Endothelial cell (in vitro differentiated cells): ENCODE data around the gene BACH2. TPM values are rescaled to one million over a fixed set of nuclear protein-coding genes. Genes with fewer than 3 reads are reported as not detected.

ENCODE experiments used
- DNase-seq: peaks from one replicate; pipeline ENCODE4 v3.0.0; 2021; ENCODE audit warnings: low spot score
- H3K27ac Mint-ChIP-seq: one replicate; pipeline ENCODE4 v1.8.0; 2021; ENCODE audit warnings: mixed read lengths, inconsistent platforms; ENCODE audit not compliant: unreplicated experiment
- H3K27me3 Mint-ChIP-seq: one replicate; pipeline ENCODE4 v1.8.0; 2021; ENCODE audit warnings: mild to moderate bottlenecking, moderate library complexity, mixed read lengths, inconsistent platforms; ENCODE audit not compliant: unreplicated experiment
- H3K36me3 Mint-ChIP-seq: one replicate; pipeline ENCODE4 v1.8.0; 2021; ENCODE audit warnings: mild to moderate bottlenecking, low read depth, mixed read lengths, inconsistent platforms; ENCODE audit not compliant: unreplicated experiment
- H3K4me1 Mint-ChIP-seq: one replicate; pipeline ENCODE4 v1.8.0; 2021; ENCODE audit warnings: mild to moderate bottlenecking, mixed read lengths, inconsistent platforms; ENCODE audit not compliant: unreplicated experiment
- H3K4me3 Mint-ChIP-seq: one replicate; pipeline ENCODE4 v1.8.0; 2021; ENCODE audit warnings: mild to moderate bottlenecking, mixed read lengths, inconsistent platforms; ENCODE audit not compliant: unreplicated experiment
- H3K9me3 Mint-ChIP-seq: one replicate; pipeline ENCODE4 v1.8.0; 2021; ENCODE audit warnings: mixed read lengths, inconsistent platforms; ENCODE audit not compliant: unreplicated experiment
- total RNA-seq: library from RNA; stranded (reverse); fragmentation: NEBNext Ultra II Directional; extraction: Animal tissue kit (Norgen Biotek cat#: 25700); gene quantifications from one replicate; pipeline ENCODE4 v1.2.1, GENCODE V29; 2021; ENCODE audit not compliant: unreplicated experiment
- TF ChIP-seq, protein P1 (sequence below): fragments of 200-600 bp; sonication (generic); IDR thresholded peaks from one replicate; pipeline ENCODE4 v1.5.0; 2021; ENCODE audit warnings: antibody characterized with exemption; ENCODE audit not compliant: unreplicated experiment

The BACH2 gene
- total RNA-seq, 1 donor from 2014 or later, result 3.9 TPM

DNA sequence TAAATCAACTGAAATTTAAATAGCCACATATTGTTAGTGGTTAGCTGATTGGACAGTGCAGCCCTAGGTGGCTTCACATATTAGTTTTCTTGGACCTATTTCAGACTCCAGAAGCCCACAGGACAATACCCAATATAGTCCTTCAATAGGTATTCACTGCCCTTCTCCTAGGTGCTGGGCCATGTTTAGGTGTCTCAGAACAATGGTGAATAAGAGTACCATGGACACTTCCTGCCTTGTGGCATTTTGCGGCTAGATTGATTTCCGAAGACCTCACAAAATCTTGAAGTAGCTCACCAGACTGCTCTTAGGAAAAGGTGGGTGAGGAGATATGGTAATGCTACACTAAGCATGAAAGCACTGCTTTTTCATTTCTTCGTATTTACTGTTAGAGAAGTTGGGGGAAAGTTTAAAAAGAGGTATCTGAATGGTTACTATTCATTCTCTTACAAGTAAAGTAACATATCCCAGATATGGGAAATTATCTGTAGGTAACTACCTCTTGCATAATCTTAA, 203.0 kb downstream of the BACH2 start:
- TF ChIP-seq, protein P1, sequence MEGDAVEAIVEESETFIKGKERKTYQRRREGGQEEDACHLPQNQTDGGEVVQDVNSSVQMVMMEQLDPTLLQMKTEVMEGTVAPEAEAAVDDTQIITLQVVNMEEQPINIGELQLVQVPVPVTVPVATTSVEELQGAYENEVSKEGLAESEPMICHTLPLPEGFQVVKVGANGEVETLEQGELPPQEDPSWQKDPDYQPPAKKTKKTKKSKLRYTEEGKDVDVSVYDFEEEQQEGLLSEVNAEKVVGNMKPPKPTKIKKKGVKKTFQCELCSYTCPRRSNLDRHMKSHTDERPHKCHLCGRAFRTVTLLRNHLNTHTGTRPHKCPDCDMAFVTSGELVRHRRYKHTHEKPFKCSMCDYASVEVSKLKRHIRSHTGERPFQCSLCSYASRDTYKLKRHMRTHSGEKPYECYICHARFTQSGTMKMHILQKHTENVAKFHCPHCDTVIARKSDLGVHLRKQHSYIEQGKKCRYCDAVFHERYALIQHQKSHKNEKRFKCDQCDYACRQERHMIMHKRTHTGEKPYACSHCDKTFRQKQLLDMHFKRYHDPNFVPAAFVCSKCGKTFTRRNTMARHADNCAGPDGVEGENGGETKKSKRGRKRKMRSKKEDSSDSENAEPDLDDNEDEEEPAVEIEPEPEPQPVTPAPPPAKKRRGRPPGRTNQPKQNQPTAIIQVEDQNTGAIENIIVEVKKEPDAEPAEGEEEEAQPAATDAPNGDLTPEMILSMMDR, result no peak
- no peaks in the 10 kb centered on the region for H3K27me3 Mint-ChIP-seq
- no peak for DNase-seq
- H3K9me3 Mint-ChIP-seq, result no peaks in the 10 kb centered on the region
- H3K27ac Mint-ChIP-seq, result no peak overlapping the region
- H3K4me1 Mint-ChIP-seq, result no peaks in the 10 kb centered on the region
- no peaks in the 10 kb centered on the region for H3K36me3 Mint-ChIP-seq
- no peak overlapping the region for H3K4me3 Mint-ChIP-seq

DNA sequence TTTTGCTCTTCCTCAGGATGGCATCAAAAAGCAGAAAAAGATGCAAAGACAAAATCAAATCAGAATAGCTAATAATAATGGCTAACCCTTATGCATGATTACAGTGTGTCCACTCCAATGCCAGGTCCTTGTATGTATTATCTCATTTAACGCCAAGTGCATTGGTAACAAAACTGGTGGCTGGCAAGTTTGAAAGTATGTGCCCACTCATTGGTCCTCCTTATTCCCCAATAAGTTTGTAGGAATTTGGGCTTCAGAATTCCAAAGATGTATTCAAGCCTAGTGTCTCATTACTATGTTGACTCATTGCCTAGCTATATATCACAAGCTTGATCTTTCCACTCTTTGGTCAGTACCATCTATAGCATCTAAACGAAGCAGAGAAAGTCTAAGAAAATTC, 205.8 kb downstream of the BACH2 start:
- TF ChIP-seq, protein P1, result no peak
- no peak overlapping the region for H3K27ac Mint-ChIP-seq
- no peaks in the 10 kb centered on the region for H3K36me3 Mint-ChIP-seq
- DNase-seq, result no peak
- peaks cover 3% of the 10 kb centered on the region for H3K4me1 Mint-ChIP-seq
- H3K4me3 Mint-ChIP-seq, result no peak overlapping the region
- no peaks in the 10 kb centered on the region for H3K27me3 Mint-ChIP-seq
- H3K9me3 Mint-ChIP-seq, result no peaks in the 10 kb centered on the region

DNA sequence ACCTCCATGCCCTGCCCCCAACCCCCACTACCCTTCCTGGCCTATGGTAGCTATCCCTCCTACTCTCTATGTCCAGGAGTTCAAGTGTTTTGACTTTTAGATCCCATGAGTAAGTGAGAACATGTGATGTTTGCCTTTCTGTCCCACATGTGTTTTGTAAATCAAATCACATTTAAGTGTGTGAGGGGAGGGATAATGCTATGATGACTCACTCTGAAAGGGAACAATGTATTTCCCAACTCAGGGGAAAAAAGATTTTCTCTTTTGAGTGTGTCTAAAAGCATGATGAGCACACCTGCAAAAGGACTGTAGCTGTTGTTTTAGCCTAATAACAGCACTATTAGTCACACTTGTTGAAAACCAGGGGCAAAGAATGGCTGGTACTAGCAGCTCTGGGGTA, 208.6 kb downstream of the BACH2 start:
- no peaks in the 10 kb centered on the region for H3K36me3 Mint-ChIP-seq
- DNase-seq, result no peak
- no peaks in the 10 kb centered on the region for H3K27me3 Mint-ChIP-seq
- H3K27ac Mint-ChIP-seq, result no peak overlapping the region
- no peak overlapping the region for H3K4me3 Mint-ChIP-seq
- H3K4me1 Mint-ChIP-seq, result peaks cover 3% of the 10 kb centered on the region
- TF ChIP-seq, protein P1, result no peak
- no peaks in the 10 kb centered on the region for H3K9me3 Mint-ChIP-seq

DNA sequence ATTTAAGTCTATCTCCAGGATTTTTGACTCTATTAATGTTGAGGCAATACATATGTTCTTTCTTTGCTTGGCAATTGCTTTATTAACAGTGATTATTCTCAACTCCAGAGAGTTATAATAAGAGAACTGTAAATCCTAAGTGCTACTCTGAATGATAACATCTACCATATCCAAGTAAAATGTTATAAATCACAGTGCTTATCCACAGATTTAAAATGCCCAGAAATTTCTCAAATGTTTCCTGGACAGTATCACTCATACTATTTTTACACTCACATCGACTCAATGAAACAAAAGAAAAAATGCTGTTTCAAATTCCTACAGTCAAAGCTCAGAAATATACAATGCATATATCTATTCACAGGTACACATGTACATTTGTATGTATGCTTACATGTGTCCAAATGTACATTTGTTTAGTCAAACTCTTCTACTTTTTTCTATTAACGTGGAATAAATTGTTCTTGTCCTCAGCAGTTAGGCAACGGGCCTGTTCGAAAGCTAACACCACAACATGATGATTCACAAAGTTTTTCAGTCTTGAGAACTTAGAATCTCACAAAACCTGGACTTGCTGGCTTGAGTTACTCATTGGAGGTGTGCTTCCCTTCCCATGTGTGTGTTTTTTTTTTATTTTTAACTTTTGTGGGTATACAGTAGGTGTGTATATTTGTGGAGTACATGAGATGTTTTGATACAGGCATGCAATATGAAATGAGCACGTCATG, 209.4 kb downstream of the BACH2 start:
- Mint-ChIP-seq H3K4me1 (peaks cover 3% of the 10 kb centered on the region), H3K36me3 (no peaks in the 10 kb centered on the region), H3K27ac (no peak overlapping the region), H3K9me3 (no peaks in the 10 kb centered on the region), H3K27me3 (no peaks in the 10 kb centered on the region), H3K4me3 (no peak overlapping the region)
- TF ChIP-seq, protein P1, result no peak
- DNase-seq, result no peak

DNA sequence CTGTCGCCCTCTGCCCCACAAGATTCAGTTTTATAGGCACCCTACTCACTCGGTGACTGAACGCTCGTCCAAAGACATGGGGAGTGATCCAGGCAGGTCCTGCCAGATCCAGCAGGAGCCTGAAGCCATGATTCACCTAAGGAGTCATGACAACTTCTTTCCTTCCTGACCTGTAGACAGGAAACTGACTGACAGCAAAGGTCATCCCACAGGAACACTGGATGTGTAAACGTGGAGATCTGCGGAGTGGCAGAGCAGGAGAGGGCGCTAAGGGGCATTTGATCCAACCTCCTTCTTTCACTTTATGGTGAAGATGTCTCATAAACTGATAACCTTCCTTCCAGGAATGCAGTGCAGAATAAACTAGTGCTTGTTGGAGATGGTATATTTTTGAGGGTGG, 210.1 kb downstream of the BACH2 start:
- H3K9me3 Mint-ChIP-seq, result no peaks in the 10 kb centered on the region
- no peak for DNase-seq
- H3K4me3 Mint-ChIP-seq, result no peak overlapping the region
- peak overlapping the region; percentile 38 for H3K27ac Mint-ChIP-seq
- H3K4me1 Mint-ChIP-seq, result peaks cover 3% of the 10 kb centered on the region
- H3K27me3 Mint-ChIP-seq, result no peaks in the 10 kb centered on the region
- TF ChIP-seq, protein P1, result no peak
- no peaks in the 10 kb centered on the region for H3K36me3 Mint-ChIP-seq
